Measurements from ENCODE around the gene MIPOL1. TPM values are rescaled to one million over a fixed set of nuclear protein-coding genes. Genes with fewer than 3 reads are reported as not detected.

MIPOL1 gene
- total and polyA plus RNA-seq, 2 of the 13 experiments (the other 11 are each of a cell fraction or from before 2014, with no cell fraction given), result 8.6 to 34.2 TPM

GRCh38 chr14:37585101-37585511 lies 387.4 kb downstream of the MIPOL1 start (continued):
- TF ChIP-seq ZNF775 (CRISPR knock-in tag; IDR thresholded peaks at IDR 0.05; ENCODE audit: borderline replicate concordance) (no peak), ZNF761 (CRISPR knock-in tag; conservative IDR thresholded peaks at IDR 0.05) (no peak), FOXJ3 (CRISPR knock-in tag; IDR thresholded peaks at IDR 0.05; ENCODE audit: borderline replicate concordance) (no peak), ATF3 (CRISPR knock-in tag; IDR thresholded peaks at IDR 0.05) (no peak), HDAC1 (CRISPR knock-in tag; IDR thresholded peaks at IDR 0.05) (no peak), ETS1 (CRISPR knock-in tag; IDR thresholded peaks at IDR 0.05) (no peak), TBX2 (CRISPR knock-in tag; IDR thresholded peaks at IDR 0.05; ENCODE audit: borderline replicate concordance) (no peak), TP53 (CRISPR knock-in tag; conservative IDR thresholded peaks at IDR 0.05) (no peak), KDM5A (IDR thresholded peaks at IDR 0.05; ENCODE audit: borderline replicate concordance, low read length) (no peak), NAIF1 (CRISPR knock-in tag; IDR thresholded peaks at IDR 0.05; ENCODE audit: borderline replicate concordance) (no peak), ZBTB44 (CRISPR knock-in tag; IDR thresholded peaks at IDR 0.05) (no peak), ZNF446 (CRISPR knock-in tag; IDR thresholded peaks at IDR 0.05) (0 out of 2 replicates have a peak, but pooled peaks have one; percentile 32), ZNF318 (CRISPR knock-in tag; IDR thresholded peaks at IDR 0.05) (0 out of 2 replicates have a peak, but pooled peaks have one; percentile 43), CEBPG (CRISPR knock-in tag; IDR thresholded peaks at IDR 0.05) (no peak), GLMP (CRISPR knock-in tag; IDR thresholded peaks at IDR 0.05; ENCODE audit: borderline replicate concordance) (no peak), ZFP1 (CRISPR knock-in tag; IDR thresholded peaks at IDR 0.05) (no peak)
